NCI-H2196 treated with DMSO at 0.1 percent for 48 hours (cell line): ENCODE measurements around the gene SOCS3.

Source experiments
- DNase-seq: peaks from one replicate; lab custom pipeline; 2025; ENCODE audit not compliant: unreplicated experiment; lab: John Stamatoyannopoulos, UW

SOCS3 gene

GRCh38 chr17:78359997-78360370, at the start of gene SOCS3:
SOCS3 (minus strand) TSS chr17:78360077; CDS start chr17:78359095, 982 bp downstream.
- peak; percentile 95 for DNase-seq

GRCh38 chr17:78409191-78409928, 49.5 kb upstream of the SOCS3 start:
- DNase-seq = peak; percentile 70

- no peak for DNase-seq
Measured at GRCh38 chr17:78408476-78409050, 48.7 kb upstream of the SOCS3 start.

GRCh38 chr17:78407387-78408000, 47.6 kb upstream of the SOCS3 start:
- no peak for DNase-seq

GRCh38 chr17:78406920-78407319, 47.0 kb upstream of the SOCS3 start:
- no peak for DNase-seq

GRCh38 chr17:78406396-78406795, 46.5 kb upstream of the SOCS3 start:
- DNase-seq = no peak

- no peak for DNase-seq
Measured at GRCh38 chr17:78403822-78404221, 43.9 kb upstream of the SOCS3 start.

- DNase-seq = no peak
Measured at GRCh38 chr17:78401891-78402290, 42.0 kb upstream of the SOCS3 start.

GRCh38 chr17:78401246-78401645, 41.4 kb upstream of the SOCS3 start:
- no peak for DNase-seq

- no peak for DNase-seq
Measured at GRCh38 chr17:78400581-78401240, 40.8 kb upstream of the SOCS3 start.

GRCh38 chr17:78399693-78400144, 39.8 kb upstream of the SOCS3 start:
- no peak for DNase-seq

- DNase-seq = no peak
Measured at GRCh38 chr17:78399028-78399692, 39.3 kb upstream of the SOCS3 start.

- DNase-seq = no peak
Measured at GRCh38 chr17:78398390-78398789, 38.5 kb upstream of the SOCS3 start.

GRCh38 chr17:78397681-78398101, 37.8 kb upstream of the SOCS3 start:
- no peak for DNase-seq

GRCh38 chr17:78396441-78397337, 36.8 kb upstream of the SOCS3 start:
- peak; percentile 50 for DNase-seq

- no peak for DNase-seq
Measured at GRCh38 chr17:78395155-78395554, 35.3 kb upstream of the SOCS3 start.

GRCh38 chr17:78394209-78394608, 34.3 kb upstream of the SOCS3 start:
- DNase-seq = peak; percentile 95

GRCh38 chr17:78393575-78393974, 33.7 kb upstream of the SOCS3 start:
- DNase-seq = no peak

GRCh38 chr17:78392295-78392694, 32.4 kb upstream of the SOCS3 start:
- no peak for DNase-seq

GRCh38 chr17:78391843-78392242, 32.0 kb upstream of the SOCS3 start:
- no peak for DNase-seq
